HG03457 (cell line): ENCODE data around the gene XXYLT1.

Experiments used
- ATAC-seq: cut with Tn5 transposase; IDR thresholded peaks from one replicate; pipeline ENCODE4 v1.9.1; 2021; ENCODE audit warnings: moderate number of reproducible peaks; ENCODE audit not compliant: unreplicated experiment

Gene XXYLT1

DNA sequence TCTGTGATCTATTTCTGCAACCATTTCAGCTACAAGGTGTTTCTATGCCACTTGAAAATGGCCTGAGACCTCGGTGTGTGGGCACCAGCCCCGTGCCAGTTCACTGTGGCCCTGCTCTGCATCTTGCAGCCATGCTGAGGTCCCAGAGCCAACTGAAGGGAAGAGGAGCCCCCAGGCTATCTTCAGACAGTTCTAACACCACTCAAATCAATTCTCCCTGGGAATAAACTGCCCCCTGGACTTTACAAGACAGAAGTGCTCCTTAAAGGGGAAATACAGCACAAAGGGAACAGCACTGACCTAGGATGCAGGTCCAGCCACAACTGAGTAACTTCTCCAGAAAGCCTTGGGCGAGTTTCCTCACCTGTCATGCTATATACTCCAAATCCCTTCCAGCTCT lies 3.9 kb downstream of the XXYLT1 start:
- ATAC-seq = no peak

DNA sequence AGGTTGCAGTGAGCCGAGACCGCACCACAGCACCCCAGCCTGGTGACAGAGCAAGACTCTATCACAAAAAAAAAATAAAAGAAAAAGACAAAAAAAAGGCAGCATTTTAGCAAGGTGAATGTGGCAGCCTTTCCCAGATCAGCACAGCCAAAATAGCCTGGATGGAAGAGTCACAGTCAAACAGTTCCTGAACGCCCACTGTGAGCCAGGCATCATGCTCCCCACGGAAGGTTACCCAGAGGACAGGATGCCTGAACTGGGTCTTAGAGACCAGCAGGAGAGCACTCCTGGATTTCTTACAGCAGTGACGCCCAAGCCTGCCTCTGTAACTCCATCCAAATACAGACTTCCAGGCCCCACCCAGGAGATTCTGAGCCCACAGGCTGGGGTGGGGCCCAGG lies 4.5 kb downstream of the XXYLT1 start:
- no peak for ATAC-seq

DNA sequence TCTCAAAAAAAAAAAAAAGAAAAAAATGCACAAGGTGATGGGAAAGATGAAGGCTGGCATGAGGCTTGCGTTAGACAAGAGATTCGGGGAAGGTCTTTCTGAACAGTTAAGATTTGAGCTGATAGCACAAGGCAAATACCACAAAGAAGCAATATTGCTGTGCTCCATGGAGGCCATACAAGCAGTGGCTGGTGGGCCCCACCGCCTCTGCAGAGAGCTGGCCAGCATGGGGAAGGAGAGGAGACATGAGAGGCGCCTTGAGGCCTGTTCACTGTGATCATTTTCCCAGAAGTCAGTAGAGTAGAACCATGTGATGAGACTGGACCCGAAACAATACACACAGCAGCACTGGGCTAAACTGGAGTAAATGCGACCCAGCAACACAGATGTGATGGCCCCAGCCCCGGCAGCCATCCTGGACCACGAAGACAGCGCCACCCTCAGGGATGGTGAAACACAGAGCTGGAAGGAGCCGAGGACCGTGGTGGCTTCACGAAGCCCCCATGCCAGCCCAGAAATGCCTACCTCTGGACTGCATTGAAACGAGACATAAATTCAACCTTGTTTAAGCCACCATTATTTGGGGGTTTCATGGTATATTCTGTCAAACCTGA lies 5.5 kb downstream of the XXYLT1 start:
- no peak for ATAC-seq

DNA sequence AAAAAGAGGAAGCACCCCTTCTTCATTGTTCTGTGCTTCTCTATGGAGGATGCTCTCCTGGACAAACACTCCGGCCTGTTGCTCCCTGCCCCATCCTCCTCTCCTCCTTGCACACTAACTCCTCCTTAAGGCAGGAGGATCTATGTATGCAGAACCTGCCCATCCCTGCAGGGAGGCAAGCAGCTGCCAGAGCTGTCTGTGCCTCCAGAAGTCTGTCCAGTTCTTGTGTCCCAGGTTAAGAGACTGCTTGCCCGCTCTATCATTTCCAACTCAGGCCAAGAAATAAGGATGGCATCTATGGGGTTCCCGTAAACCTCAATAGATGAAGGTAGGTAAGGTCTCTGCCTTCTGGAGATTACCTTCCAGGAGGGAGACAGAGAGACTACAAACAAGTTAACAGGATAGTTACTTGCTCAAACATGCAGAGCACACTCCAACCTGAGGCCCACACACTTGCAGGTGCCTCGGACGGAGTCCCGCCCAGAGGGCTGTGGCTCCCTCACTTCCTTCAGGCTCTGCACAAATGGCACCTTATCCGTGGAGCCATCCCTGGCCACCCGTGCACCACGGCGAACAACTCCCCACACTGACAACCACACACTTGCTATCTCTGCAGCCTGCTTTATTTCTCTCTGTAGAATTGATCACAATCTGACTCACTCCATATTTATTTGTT lies 6.9 kb downstream of the XXYLT1 start:
- no peak for ATAC-seq

DNA sequence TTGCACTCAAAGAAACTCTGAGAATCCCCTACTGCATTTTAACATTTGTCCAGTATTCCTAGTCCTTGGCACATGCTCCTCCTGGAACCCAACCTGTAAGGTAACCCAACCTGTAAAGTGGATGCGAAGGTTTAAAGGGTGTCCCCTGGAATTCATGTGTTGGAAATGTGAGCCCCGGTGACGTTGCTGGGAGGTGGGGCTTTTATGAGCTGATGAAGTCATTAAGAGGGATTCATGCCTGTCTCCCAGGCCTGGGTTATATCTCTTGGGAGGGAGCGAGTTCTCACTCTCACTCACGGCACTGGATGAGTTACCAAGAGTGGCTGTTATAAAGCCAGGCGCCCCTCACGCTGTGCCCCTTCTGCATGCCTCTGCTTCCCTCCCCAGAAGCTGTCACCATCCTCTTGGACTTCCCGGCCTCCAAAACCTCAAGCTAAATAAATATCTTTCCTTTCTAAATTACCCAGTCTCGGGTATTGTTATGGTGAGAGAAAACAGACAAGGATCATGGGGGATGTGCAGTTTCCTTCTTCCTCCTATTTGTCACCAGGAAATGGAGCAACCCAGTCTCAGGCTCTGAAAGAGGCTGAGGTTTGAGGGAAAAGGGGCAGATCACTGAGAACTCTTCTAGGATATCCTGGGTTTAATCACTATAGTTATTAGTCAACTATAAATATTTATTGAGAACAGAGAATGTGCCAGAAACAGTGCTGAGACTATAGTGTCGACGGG lies 7.6 kb downstream of the XXYLT1 start:
- no peak for ATAC-seq

DNA sequence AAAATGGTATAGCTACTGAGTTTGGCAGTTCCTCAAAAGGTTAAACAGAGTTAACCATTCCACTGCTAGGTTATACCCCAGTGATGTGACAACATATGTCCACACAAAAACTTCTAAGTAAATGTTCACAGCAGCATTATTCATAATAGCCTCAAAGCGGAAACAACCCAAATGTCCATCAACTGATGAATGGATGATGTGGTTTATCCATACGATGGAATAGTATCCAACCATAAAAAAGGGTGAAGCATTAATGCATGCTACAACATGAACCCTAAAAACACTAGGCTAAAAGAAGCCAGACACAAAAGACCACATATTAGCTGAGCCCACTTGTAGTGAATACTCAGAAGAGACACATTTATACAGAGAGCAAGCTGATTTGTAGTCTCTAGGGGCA lies 9.0 kb downstream of the XXYLT1 start:
- ATAC-seq = no peak

DNA sequence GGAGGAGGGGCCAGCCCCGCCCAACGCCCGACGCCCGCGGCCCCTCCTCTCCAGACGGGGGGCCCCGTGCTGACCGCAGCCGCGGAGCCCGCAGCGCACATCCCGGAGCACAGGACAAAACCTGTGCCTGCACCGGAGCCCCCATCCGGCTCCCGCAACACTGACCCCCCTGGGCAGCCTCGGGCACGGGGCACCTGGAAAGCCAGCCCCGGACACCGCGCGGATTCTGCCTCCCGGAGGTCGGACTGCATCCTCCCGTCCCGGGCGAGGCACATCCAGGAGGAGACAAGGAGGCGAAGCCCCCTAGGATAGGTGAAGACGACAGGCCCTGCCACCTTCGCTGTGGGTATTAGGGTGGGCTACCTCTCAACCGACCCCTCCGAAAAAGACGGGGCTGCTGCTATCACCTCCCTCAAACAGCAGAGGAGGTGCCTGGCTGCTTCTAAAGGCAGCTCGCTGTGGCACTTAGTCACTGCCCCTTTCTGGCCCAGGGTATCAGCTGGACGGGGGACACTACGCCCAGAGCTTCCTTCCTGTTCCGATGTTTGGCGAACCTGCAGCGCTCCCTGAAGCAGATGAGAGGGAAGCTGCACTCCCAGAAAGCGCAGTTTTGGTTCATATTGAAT lies 10.6 kb downstream of the XXYLT1 start:
- peak; percentile 1 for ATAC-seq

DNA sequence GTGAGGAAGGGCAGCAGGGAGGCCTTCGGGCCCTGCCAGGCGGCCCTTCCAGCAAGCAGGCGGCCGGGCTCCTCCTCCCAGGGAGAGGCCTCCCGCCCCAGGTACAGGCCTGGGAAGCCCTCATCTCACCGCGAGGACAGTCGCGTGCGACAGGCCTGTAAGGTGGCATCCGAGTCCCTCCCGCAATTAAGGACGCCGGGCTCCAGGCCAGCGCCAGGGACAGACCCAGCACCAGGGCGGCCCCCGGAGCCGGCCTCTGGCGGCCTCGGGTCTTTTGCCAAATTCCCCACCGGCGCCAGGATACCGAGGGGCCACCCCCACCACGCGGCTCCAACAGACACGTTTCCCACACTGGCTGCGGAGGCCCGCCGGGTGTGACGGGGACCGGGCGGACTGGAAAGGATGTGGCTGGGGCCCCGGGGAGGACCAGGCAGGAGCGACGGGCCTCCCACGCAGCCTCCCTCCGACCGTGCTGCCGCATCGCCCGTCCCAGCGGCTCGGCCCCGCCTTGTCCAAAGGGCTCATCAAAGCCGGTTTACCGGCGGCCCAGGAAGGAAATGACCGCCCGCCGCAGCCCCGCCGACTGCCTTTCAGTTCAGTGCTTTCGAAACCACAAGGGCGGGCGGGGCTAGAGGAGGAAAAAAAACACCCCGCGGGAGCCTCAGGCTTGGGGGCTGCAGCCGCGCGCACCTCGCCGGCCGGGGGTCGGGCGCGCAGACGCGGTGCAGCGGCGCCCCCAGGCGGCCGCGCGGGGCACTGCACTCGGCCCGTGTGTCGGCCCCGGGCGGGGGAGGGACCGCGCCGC lies 11.3 kb downstream of the XXYLT1 start:
- peak; percentile 54 for ATAC-seq

DNA sequence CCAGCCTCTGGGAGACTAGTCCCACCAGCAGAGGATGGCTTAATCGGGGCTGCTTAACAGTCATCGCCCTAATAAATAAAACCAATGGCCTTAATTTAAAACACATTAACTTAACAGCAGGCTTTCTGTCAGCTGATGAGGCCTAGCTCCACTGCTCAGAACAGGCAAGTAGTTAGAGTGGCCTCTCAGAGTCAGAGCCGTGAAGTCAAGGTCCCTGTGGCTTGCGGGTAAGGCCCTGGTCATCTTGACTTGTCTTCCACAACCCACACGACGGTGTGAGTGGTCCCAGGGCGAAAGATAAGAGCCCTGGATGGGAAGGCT lies 11.8 kb downstream of the XXYLT1 start:
- ATAC-seq = no peak

DNA sequence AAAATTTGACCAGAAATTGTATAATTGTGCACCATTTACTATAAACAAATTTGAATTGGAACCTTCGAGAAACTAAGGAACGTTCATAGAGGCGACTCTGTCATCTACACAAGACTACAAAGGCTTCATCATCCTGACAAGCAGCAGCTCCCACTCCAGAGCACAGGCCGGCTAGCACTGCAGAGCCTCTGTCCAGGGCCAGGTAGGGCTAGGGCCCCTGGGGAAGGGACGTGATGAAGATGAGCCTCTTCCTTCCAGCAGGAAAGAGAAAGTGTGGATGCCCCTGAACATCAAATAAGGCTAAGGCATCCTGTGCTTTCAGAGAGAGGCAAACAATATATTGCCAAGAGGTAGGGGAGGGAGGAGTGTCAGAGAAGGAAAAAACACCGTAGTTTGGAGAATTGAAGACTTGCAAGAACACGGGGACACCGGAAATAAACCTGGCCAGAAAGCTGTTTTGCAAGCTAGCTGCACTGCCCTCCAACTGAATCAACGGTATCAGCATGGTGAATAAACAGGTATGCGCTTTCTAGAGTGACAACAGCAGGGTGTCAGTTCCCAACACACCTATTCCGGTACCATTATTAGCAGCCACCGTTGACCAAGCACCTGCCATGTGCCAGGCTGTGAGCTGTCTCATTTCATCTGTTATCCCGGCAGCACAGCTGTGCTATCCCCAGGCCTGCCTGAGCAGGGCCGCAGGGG lies 12.4 kb downstream of the XXYLT1 start:
- no peak for ATAC-seq

DNA sequence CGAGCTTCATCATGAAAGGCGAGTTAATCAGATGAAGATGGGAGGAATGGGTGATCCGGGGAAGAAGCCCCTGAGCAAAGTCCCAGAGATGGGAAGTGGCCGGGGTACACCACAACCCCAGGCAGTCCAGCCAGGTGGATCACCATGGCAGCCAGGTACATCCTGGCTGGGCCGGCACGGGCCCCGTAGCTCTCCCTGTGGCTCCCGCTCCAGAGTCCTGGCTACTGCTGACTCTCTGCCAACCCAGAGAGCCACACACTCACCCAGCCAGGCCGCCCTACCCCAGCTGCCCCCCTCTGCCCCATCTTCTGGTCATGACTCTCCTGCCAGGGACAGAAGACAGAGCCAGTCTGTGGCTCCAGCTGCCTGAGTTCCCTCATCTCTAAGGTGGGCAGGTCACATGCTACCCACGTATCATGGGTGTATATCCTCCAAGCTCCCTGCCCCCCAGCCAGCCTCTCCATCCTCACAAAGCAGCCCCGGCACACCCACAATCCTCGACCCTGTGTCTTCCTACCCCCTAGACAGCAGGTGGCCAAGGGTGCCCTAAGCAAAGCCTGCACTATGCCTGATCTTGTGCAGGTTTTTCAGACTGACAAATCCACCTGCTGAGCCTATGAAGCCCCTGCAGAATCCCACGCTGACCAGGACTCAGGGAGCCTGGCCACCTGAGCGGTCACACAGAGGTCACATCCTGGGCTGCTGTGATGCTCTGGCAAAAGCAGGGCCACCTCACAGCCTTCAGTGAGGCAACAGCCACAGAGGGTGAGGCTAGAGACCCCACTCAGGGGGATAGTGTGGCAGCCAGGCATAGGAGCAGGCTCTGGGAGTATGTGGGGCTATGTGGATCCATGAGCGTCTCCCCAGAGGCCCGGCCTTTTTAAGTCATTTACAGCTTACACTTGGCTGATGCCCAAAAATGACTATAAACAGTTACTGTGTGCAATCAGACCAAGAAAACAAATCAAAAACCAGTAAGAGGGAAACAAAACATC lies 13.2 kb downstream of the XXYLT1 start:
- no peak for ATAC-seq

DNA sequence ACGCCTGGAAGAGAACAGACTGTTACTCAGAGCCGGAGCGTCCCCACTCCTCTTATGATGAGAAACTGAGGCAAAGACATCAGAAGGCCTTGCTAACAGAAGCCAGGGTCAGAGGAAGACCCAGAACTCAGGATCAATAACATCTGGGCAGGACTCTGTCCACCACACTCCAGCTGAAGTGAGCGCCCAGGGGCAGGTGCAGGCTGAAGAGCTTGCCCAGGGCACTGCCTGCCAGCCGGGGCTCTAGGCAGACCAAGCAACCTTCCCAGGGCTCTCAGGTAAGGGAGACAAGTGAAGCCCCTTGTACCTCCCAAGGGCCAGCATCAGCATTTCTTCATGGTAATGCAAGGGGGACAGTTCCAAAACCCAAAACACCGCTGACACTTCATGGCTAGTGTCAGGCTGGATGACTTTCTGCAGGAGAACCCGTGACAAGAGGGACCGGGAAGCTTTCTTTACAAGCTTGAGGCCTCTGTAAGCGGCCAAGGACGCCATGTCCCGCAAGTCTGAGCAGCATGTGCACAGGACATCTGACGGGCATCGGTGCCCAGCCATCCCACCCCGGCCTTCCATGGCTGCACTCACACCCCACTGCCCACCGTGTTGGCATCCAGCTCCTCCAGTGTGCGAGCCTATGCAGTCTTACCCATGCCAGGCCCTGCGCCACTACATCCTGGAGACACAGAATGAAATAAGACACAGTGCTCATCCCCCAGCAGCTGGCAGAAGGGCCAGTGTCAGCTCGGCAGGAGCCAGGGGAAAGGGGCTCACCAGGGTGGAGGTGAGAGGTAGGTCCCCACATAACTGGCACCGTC lies 14.1 kb downstream of the XXYLT1 start:
- ATAC-seq = no peak

DNA sequence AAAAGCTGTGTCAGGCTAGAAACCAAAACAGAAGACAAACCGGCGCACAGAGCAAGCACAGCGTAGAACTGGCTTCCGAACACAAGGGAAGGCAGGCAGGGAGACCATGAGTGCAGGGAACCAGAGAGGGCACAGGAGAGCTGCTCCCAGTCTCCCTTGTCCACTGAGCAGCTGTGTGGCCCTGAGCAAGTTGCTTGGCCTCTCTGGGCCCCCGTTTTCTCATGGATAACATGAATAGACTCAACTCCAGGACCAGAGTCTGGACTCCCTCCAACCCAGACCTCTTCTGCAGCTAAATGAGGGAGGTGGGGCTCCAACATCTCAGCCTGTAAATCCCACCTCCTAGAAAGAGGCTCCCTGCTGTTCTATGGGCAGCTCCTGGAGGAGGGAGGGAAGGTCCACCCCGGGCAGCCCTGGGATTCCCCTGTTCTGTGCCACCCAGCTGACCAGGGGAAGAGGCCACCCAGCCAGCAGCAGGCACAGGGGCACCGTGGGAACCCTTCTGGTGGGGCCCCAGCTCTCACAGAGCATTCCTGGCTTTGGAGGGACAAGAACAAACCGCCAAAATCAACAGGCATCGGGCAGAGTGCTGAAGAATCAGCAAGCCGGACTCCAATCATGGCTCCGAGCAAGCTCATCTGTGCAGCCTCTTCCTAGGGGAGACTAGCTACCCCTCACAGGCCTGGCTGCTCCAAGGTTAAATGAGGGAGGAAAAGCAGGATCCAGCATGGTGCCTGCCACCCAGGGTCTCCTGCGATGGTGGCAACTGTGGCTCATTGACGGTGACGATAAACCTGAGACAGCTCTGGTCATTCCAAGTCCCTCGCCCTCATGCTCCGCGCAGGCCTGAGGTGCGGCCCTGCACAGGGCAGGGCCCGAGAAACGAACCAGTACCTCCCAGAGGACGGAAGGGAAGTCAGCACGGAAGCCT lies 15.1 kb downstream of the XXYLT1 start:
- ATAC-seq = no peak

DNA sequence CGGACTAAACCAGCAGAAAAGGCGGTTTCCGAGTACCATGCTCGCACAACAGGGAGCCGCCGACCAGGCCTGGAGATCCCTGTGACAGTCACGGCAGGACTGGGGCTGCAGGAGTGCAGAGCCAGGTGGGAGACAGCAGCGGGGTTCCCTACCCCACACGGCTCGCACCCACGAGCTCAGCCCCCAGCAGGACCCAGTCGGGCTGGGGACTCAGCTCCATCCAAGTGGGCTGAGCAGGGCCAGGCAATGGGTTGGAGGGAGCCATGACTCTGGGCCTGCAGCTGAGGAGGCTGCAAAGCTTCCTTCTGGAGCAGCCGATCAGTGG lies 15.8 kb downstream of the XXYLT1 start:
- no peak for ATAC-seq

DNA sequence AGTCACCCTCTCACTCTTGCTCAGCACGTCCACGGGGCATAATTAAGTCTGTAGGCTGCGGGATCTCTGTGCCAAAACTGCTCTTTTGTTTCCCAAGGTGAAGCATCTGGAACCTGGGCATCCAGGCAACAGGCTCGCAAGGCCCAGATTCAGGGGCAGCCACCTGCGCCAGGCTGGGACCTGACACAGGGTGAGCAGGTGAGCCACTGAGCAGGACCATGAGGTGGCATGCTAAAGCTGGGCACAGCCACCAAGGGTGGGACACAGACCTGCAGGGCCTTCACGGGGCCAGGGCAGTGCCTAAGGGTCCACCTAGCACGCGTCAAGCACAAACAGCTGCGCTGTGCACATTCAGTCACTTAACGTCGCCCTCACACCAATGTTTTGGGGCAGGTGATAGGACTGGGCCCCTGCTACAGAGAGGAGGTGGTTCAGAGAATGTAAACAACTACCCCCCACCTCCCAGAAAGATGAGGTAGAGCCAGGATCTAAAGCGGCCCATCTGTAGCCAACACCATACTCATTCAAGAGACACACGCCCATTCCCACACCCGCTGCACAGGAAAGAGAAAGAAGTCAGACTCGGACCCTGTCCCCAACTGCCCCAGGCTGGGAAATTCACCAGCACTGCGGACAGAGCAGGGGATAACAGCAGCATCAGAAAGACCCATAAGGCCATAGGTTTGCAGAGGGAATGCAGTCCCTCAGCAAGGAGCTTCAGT lies 16.3 kb downstream of the XXYLT1 start:
- ATAC-seq = no peak

DNA sequence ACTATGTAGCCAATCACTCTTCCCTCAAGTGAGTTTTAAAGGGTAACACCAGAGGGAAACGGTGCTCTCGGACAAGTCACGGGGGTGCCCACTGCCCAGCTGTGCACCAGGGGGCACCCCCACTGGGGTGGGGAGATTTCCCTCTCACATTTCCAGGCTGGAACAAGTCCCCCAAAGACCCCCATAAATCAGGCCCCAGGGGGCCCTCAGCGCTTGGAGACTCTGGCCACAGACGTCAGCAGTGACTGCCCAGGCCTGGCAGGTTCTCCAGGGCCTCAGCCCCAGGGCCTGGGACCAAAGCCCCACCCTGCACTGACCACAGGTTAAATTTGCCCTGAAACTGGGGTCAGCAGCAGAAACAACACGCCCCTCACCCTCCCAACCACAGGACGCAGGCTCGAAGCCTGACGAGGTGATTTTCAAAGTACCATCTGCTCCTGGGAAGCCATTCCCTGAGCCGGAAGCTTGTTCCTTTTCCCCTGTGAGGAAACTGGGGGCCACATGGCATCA lies 17.0 kb downstream of the XXYLT1 start:
- no peak for ATAC-seq
